HUES6 (cell line): ENCODE measurements around the gene KANSL2.
"Not testable (repeated sequence)": the region's sequence is repeated elsewhere in the genome, so short reads cannot be mapped to it uniquely, and the experiment has no call there.

Experiments used
- H3K27ac ChIP-seq: 2 replicates; pipeline ENCODE4 v1.7.0; 2013; ENCODE audit warnings: low read depth, mild to moderate bottlenecking, low read length, inconsistent platforms
- H3K27me3 ChIP-seq: 2 replicates; pipeline ENCODE4 v1.6.1; 2013; ENCODE audit warnings: low read length; ENCODE audit not compliant: control insufficient read depth, insufficient read depth
- H3K36me3 ChIP-seq: 2 replicates; pipeline ENCODE4 v1.6.1; 2013; ENCODE audit warnings: low read length; ENCODE audit not compliant: control insufficient read depth, insufficient read depth
- H3K4me1 ChIP-seq: 2 replicates; pipeline ENCODE4 v1.6.1; 2013; ENCODE audit warnings: low read length; ENCODE audit not compliant: control insufficient read depth, insufficient read depth
- H3K4me3 ChIP-seq: 2 replicates; pipeline ENCODE4 v1.5.1; 2013; ENCODE audit warnings: low read depth, low read length
- H3K9ac ChIP-seq: one replicate; pipeline ENCODE4 v1.6.1; 2013; ENCODE audit warnings: mild to moderate bottlenecking, low read length
- H3K9me3 ChIP-seq: 2 replicates; pipeline ENCODE4 v1.6.1; 2013; ENCODE audit warnings: low read depth, low read length; ENCODE audit not compliant: control insufficient read depth, insufficient read depth

Gene KANSL2, protein sequence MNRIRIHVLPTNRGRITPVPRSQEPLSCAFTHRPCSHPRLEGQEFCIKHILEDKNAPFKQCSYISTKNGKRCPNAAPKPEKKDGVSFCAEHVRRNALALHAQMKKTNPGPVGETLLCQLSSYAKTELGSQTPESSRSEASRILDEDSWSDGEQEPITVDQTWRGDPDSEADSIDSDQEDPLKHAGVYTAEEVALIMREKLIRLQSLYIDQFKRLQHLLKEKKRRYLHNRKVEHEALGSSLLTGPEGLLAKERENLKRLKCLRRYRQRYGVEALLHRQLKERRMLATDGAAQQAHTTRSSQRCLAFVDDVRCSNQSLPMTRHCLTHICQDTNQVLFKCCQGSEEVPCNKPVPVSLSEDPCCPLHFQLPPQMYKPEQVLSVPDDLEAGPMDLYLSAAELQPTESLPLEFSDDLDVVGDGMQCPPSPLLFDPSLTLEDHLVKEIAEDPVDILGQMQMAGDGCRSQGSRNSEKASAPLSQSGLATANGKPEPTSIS

DNA sequence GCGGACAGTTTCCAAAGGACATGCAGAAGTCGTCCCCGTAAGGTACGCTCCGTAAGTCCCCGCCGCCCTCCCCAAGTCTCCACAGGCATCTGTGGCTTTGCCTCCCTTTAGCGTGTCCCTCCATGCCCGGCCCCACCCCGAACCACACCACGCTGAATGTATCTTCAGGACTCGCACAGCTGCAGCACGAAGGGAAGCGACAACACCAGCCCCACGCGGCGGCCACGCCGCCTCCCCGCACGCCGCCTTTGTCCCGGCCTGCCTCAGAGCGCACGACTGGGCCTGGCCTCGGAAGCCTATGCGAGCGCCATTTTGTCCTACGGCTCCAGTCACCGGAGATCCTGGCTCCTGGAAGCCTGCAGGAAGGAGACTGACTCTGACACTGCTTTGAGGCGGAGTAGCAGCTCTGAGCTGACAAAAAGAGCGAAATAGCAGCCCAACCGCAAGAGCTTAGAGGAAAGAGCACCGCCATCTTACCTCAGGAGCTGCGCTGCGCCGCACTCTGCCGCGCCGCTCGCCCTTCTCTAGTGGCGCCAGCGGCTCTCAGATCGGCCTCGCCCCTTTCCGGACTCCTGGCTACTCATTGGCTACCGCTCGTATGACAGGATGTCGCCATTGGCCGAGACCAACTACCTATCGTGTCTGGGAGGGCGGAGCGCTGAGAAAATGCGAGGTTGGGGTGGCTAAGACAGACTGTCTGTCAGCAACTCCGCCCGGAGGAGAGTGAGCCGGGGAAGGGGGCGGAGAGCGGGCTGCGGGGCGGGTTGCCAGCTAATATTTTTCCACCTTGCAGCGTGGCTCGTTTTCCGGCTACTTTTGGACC, at the start of gene KANSL2:
TSS of gene KANSL2 (minus strand) at position 529 of the 823 bp plus-strand sequence. CDS start 606 bp downstream, outside the sequence.
- peak within 1 kb of the TSS; percentile 96 for H3K4me3 ChIP-seq
- H3K27ac ChIP-seq, result peak within 1 kb of the TSS; percentile 91
- no peaks in the 10 kb centered on the region for H3K27me3 ChIP-seq
- H3K9ac ChIP-seq, result peak within 1 kb of the TSS; percentile 89
- H3K36me3 ChIP-seq, result peaks cover 35% of the 10 kb centered on the region
- peaks cover 3% of the 10 kb centered on the region; the same call in 1 of the 2 replicates for H3K4me1 ChIP-seq
- H3K9me3 ChIP-seq, result no peaks in the 10 kb centered on the region

DNA sequence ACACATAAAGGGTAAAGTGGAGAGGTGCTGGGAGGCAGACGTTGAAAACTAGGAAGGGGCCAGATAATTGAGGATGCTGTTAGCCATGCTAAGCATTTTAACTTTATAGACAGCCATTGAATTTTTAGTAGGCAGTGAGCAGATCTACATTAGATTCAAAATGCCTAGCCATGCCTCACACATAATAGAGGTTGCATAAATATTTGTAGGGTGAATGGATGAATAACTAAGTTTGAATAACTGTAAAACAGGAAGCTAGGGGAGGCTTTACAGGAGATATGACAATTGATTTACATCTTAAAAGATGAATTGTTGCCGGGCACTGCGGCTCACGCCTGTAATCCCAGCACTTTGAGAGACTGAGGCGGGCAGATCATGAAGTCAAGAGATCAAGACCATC, 46.8 kb upstream of the KANSL2 start:
- Histone ChIP-seq H3K9me3 (no peaks in the 10 kb centered on the region), H3K36me3 (no peaks in the 10 kb centered on the region), H3K27me3 (no peaks in the 10 kb centered on the region), H3K4me1 (no peaks in the 10 kb centered on the region), H3K27ac (no peak overlapping the region), H3K4me3 (no peak overlapping the region), H3K9ac (no peak overlapping the region)

DNA sequence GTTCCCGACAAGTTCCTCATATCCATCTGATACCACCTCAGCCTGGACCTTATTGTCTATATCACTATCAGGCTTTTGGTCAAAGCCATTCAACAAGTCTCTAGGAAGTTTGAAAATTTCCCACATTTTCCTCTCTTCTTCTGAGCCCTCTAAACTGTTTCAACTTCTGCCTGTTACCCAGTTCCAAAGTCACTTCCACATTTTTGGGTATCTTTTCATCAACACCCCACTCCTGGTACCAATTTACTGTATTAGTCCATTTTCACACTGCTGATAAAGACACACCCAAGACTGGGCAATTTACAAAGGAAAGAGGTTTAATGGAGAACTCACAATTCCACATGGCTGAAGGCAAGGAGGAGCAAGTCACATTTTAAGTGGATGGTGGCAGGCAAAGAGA, 38.7 kb upstream of the KANSL2 start:
- not testable (repeated sequence) for H3K4me3 ChIP-seq, H3K4me1 ChIP-seq, H3K9ac ChIP-seq, H3K27ac ChIP-seq, H3K36me3 ChIP-seq, H3K27me3 ChIP-seq
- peaks cover 20% of the 10 kb centered on the region for H3K9me3 ChIP-seq

DNA sequence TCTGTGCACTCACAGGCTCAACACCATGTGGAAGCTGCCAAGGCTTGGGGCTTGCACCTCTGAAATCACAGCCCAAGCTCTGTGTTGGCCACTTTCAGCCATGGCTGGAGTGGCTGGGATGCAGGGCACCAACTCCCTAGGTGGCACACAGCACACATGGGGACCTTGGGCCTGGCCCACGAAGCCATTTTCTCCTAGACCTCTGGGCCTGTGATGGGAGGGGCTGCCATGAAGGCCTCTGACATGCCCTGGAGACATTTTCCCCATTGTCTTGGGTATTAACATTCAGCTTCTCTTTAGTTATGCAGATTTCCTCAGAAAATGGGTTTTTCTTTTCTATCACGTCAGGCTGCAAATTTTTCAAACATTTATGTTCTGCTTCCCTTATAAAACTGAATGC, 38.1 kb upstream of the KANSL2 start:
- not testable (repeated sequence) for H3K4me3 ChIP-seq, H3K27ac ChIP-seq, H3K27me3 ChIP-seq, H3K9ac ChIP-seq, H3K36me3 ChIP-seq, H3K4me1 ChIP-seq
- H3K9me3 ChIP-seq, result peaks cover 20% of the 10 kb centered on the region

DNA sequence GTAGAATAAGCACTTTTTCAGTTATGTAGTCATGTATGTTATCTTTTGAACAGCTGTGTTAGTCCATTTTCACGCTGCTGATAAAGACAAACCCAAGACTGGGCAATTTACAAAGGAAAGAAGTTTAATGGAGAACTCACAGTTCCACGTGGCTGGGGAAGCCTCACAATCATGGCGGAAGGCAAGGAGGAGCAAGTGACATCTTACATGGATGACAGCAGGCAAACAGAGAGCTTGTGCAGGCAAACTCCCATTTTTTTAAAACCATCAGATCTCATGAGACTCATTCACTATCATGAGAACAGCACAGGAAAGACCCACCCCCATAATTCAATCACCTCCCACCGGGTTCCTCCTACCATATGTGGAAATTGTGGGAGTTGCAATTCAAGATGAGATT, 37.0 kb upstream of the KANSL2 start:
- H3K27me3 ChIP-seq, H3K36me3 ChIP-seq, H3K4me1 ChIP-seq, H3K9ac ChIP-seq, H3K4me3 ChIP-seq, H3K27ac ChIP-seq: not testable (repeated sequence)
- peaks cover 20% of the 10 kb centered on the region for H3K9me3 ChIP-seq

DNA sequence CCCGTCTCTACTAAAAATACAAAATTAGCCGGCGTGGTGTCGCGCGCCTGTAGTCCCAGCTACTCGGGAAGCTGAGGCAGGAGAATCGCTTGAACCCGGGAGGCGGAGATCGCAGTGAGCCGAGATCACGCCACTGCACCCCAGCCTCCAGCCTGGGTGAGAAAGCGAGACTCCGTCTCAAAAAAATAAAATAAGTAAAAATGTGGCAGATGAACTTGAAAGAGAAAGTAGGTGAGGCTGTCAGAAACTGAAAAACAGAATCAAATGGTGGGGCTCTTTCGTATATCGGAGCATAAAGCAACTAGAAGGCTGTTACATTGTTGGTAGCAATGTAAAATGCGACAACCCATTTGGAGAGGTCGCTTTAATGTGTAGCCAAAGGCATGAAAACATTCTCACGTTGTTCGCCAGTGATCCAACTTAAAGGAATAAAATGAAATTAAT, 35.2 kb upstream of the KANSL2 start:
- peak overlapping the region; percentile 96 for H3K9ac ChIP-seq
- H3K4me3 ChIP-seq, result peak overlapping the region; percentile 88
- peak overlapping the region; percentile 89 for H3K27ac ChIP-seq
- H3K36me3 ChIP-seq, result peaks cover 22% of the 10 kb centered on the region
- H3K27me3 ChIP-seq, result no peaks in the 10 kb centered on the region
- H3K4me1 ChIP-seq, result peaks cover 3% of the 10 kb centered on the region; the same call in 1 of the 2 replicates
- peaks cover 20% of the 10 kb centered on the region for H3K9me3 ChIP-seq

DNA sequence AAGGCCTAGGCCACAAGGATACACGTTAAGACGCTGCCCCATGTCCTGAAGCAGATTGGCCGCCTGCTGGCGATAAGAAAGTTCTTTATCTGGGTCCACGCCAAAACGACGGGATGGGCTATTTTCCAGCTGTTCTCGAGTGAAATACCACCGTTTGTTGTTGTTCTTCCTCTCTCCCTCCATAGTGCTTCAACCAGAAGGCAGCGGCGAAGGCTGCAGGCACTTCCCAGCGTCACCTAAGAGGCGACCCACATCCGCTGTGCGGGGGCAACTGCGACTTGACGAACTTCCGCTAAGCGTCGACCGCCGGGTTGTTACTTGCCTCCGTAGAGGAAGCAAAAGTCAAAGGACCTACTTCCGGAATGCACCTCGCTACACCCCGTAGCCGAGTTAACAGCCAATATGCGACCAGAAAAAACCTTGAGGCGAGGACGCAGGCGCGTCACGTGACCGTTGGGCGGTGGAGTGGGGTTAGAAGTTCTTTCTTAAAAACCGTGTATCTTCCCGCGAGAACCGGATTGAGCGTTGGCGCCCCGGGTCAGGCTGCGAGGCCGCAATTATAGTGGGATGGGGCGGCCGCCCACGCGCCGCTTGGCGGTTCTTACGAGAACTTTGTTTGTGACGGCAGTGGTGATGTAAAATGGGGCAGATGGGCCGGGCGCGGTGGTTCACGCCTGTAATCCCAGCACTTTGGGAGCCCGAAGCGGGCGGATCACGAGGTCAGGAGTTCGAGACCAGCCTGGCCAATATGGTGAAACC, 34.6 kb upstream of the KANSL2 start, which contains the start of gene CCNT1:
TSS of gene CCNT1 (minus strand) at position 215 of the 759 bp plus-strand sequence. CDS start at position 183, 32 bp downstream.
- peaks cover 26% of the 10 kb centered on the region for H3K36me3 ChIP-seq
- H3K9ac ChIP-seq, result peak within 1 kb of the TSS; percentile 96
- peak within 1 kb of the TSS; percentile 88 for H3K4me3 ChIP-seq
- H3K9me3 ChIP-seq, result peaks cover 17% of the 10 kb centered on the region
- peak within 1 kb of the TSS; percentile 89 for H3K27ac ChIP-seq
- H3K27me3 ChIP-seq, result no peaks in the 10 kb centered on the region
- H3K4me1 ChIP-seq, result peaks cover 3% of the 10 kb centered on the region; the same call in 1 of the 2 replicates

DNA sequence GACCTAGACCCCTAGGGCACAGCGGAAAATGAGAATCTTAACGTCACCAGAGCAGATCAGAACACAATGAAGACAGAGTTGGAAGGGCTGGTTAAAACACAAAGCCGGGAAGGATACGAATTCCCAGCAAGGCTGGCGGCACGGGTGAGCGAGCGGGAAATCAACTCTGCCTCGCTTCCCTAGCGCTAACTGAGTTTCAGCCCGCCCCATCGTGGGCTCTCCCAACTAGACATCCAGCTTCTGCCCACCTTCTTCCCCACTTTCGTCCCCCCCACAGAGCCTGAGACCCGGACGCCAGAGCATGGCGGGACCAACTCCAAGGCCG, 34.1 kb upstream of the KANSL2 start:
- no peaks in the 10 kb centered on the region for H3K27me3 ChIP-seq
- H3K9ac ChIP-seq, result peak overlapping the region; percentile 96
- peak overlapping the region; percentile 88 for H3K4me3 ChIP-seq
- H3K9me3 ChIP-seq, result peaks cover 11% of the 10 kb centered on the region
- H3K27ac ChIP-seq, result peak overlapping the region; percentile 73
- H3K4me1 ChIP-seq, result peaks cover 3% of the 10 kb centered on the region; the same call in 1 of the 2 replicates
- peaks cover 30% of the 10 kb centered on the region for H3K36me3 ChIP-seq

DNA sequence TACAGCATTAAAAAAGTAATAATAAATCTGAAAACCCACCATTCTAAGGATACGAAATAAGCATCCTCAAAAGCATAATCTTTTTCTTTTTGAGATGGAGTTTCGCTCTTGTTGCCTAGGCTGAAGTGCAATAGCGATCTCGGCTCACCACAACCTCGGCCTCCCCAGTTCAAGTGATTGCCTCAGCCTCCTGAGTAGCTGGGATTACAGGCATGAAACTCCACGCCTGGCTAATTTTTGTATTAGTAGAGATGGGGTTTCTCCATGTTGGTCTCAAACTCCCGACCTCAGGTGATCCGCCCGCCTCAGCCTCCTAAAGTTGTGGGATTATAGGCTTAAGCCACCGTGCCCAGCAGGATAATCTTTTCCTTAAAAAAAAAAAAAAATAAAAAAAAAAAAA, 30.2 kb upstream of the KANSL2 start:
- H3K9me3 ChIP-seq, result no peaks in the 10 kb centered on the region
- no peaks in the 10 kb centered on the region for H3K27me3 ChIP-seq
- no peak overlapping the region for H3K27ac ChIP-seq
- peaks cover 3% of the 10 kb centered on the region; the same call in 1 of the 2 replicates for H3K4me1 ChIP-seq
- H3K4me3 ChIP-seq, result no peak overlapping the region
- H3K36me3 ChIP-seq, result peaks cover 64% of the 10 kb centered on the region
- H3K9ac ChIP-seq, result no peak overlapping the region

DNA sequence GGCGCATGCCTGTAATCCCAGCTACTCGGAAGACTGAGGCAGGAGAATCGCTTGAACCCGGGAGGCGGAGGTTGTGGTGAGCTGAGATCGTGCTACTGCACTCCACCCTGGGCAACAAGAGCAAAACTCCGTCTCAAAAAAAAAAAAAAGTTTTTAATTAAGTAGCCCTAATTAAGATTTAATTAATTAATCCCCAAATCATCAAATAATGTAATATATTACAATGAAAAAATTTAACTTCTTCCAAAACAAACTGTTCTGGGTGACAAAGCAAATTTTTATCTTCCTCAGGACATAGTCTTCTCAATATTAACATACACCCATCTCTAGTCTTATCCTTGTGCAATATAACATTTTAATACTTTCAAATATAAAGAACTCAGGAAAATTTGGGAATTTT, 16.8 kb upstream of the KANSL2 start:
- H3K27me3 ChIP-seq, H3K4me3 ChIP-seq: not testable (repeated sequence)
- H3K36me3 ChIP-seq, result peaks cover 75% of the 10 kb centered on the region

More for the DNA sequence above, 16.8 kb upstream of the KANSL2 start:
- H3K27ac ChIP-seq, H3K9me3 ChIP-seq, H3K9ac ChIP-seq, H3K4me1 ChIP-seq: not testable (repeated sequence)
